Lung (tissue), 12 donors: ENCODE measurements around the gene NEU3. TPM values are rescaled to one million over a fixed set of nuclear protein-coding genes. Genes with fewer than 3 reads are reported as not detected.
"Not testable (repeated sequence)": the region's sequence is repeated elsewhere in the genome, so short reads cannot be mapped to it uniquely, and the experiment has no call there.

ENCODE experiments used
- ATAC-seq: fragments of 200-7000 bp; cut with Tn5 transposase; one replicate; pipeline ENCODE4 v1.9.1; 2020; ENCODE audit warnings: moderate number of reproducible peaks; ENCODE audit not compliant: insufficient read depth, low FRiP score
- DNase-seq, 3 donors: peaks; one replicate each; pipeline ENCODE4 v3.0.0-alpha.2; 2013 to 2017
- H3K27ac ChIP-seq, 2 donors: one replicate each; pipeline ENCODE4 v1.5.1; 2013; ENCODE audit warnings: mild to moderate bottlenecking in 2 of 2, moderate library complexity in 2 of 2, control low read depth in 1 of 2, inconsistent platforms in 1 of 2, low read depth in 1 of 2, low read length in 1 of 2
- H3K27me3 ChIP-seq, 3 donors: one replicate each; pipeline ENCODE4 v1.5.1; 2013; ENCODE audit warnings: low read length in 2 of 3; ENCODE audit not compliant: control insufficient read depth in 3 of 3, insufficient read depth in 3 of 3
- H3K36me3 ChIP-seq, 4 donors: one replicate each; pipeline ENCODE4 v1.5.1; 2013; ENCODE audit warnings: low read length in 4 of 4, mild to moderate bottlenecking in 1 of 4, moderate library complexity in 1 of 4; ENCODE audit not compliant: control insufficient read depth in 4 of 4, insufficient read depth in 4 of 4
- H3K4me1 ChIP-seq, 5 donors: one replicate each; pipeline ENCODE4 v1.5.1; 2013; ENCODE audit warnings: low read length in 5 of 5, mild to moderate bottlenecking in 2 of 5, moderate library complexity in 1 of 5; ENCODE audit not compliant: control insufficient read depth in 5 of 5, insufficient read depth in 5 of 5
- H3K4me3 ChIP-seq: one replicate; pipeline ENCODE4 v1.5.1; 2013; ENCODE audit warnings: mild to moderate bottlenecking, control low read depth, moderate library complexity
- H3K9ac ChIP-seq, 2 donors: one replicate each; pipeline ENCODE4 v1.5.1; 2013; ENCODE audit warnings: low read length in 2 of 2, control low read depth in 1 of 2; ENCODE audit not compliant: insufficient read depth in 1 of 2
- H3K9me3 ChIP-seq, 4 donors: one replicate each; pipeline ENCODE4 v1.5.1; 2013; ENCODE audit warnings: low read length in 3 of 4, mild to moderate bottlenecking in 1 of 4, moderate library complexity in 1 of 4; ENCODE audit not compliant: control insufficient read depth in 4 of 4, insufficient read depth in 3 of 4
- CTCF ChIP-seq: IDR thresholded peaks from 2 replicates; pipeline ENCODE4 v1.5.1; 2012; ENCODE audit warnings: mild to moderate bottlenecking; ENCODE audit errors: control extremely low read depth, extremely low read depth
- WGBS, 2 donors: extraction: QIAGEN DNeasy Blood & Tissue Kit; methylation state at CpG; one replicate each; pipeline ENCODE4 v1.1.7; 2013; 5-methylcytosine and 5-hydroxymethylcytosine counted together
- polyA plus RNA-seq, 2 donors: library from polyadenylated mRNA; stranded (reverse); fragments of 200-250 nt; gene quantifications; one replicate each; pipeline ENCODE4 v1.2.1, GENCODE V29; 2013
- total RNA-seq, 2 donors: library from RNA; depleted of rRNA in 1 of 2; stranded (reverse); fragments of >200 nt in 1 of 2; gene quantifications; one replicate each; pipeline ENCODE4 v1.2.1, GENCODE V29; 2014 to 2021
- donor health status: control.
- donor health status: control.
- donor health status: Bipolar disorder and iron deficiency.
- donor health status: healthy.
- donor health status: DM: yes; HTN: yes; CAD: no.

NEU3 gene
- total and polyA plus RNA-seq, 4 donors, result 4.1 to 13.9 (median 7.9) TPM

- Histone ChIP-seq H3K36me3 (no peaks in the 10 kb centered on the region), H3K4me1 (peaks cover 0 to 2% (median 0%) of the 10 kb centered on the region in 5 donors), H3K27me3 (no peaks in the 10 kb centered on the region), H3K9me3 (peaks cover 0 to 7% (median 0%) of the 10 kb centered on the region in 4 donors), H3K9ac (no peak overlapping the region), H3K4me3 (no peak overlapping the region), H3K27ac (no peak overlapping the region)
- no peak for DNase-seq
- 90% methylated on average over 4 of the region's 4 CpGs for WGBS, 2 donors
- ATAC-seq, result no peak
- TF ChIP-seq CTCF, result no peak
Measured at GRCh38 chr11:75047191-75047590, 58.5 kb downstream of the NEU3 start.

GRCh38 chr11:75049501-75050266 is 61.0 kb downstream of the NEU3 start:
- not testable (repeated sequence) for H3K9me3 ChIP-seq, ATAC-seq, H3K27me3 ChIP-seq, H3K4me1 ChIP-seq, H3K27ac ChIP-seq, DNase-seq, H3K9ac ChIP-seq, H3K36me3 ChIP-seq, H3K4me3 ChIP-seq
- WGBS, 2 donors, result 64 to 81% methylated on average over 8 of the region's 8 CpGs

GRCh38 chr11:75050516-75050915 is 61.8 kb downstream of the NEU3 start:
- H3K36me3 ChIP-seq, result no peaks in the 10 kb centered on the region
- H3K4me3 ChIP-seq, result no peak overlapping the region
- H3K9me3 ChIP-seq, result peaks cover 0 to 7% (median 0%) of the 10 kb centered on the region in 4 donors
- H3K4me1 ChIP-seq, result peaks cover 0 to 2% (median 0%) of the 10 kb centered on the region in 5 donors
- H3K27ac ChIP-seq, result no peak overlapping the region
- 78 to 89% methylated on average over 4 of the region's 4 CpGs for WGBS, 2 donors
- DNase-seq (no peak), ATAC-seq (no peak)
- H3K27me3 ChIP-seq, result no peaks in the 10 kb centered on the region
- no peak for TF ChIP-seq CTCF
- no peak overlapping the region for H3K9ac ChIP-seq

- no peak for DNase-seq
- H3K27ac ChIP-seq, result no peak overlapping the region
- no peak for ATAC-seq
- H3K36me3 ChIP-seq, result no peaks in the 10 kb centered on the region
- peaks cover 0 to 7% (median 0%) of the 10 kb centered on the region in 4 donors for H3K9me3 ChIP-seq
- 61 to 77% methylated on average over 5 of the region's 5 CpGs for WGBS, 2 donors
- no peak overlapping the region for H3K9ac ChIP-seq
- no peaks in the 10 kb centered on the region for H3K27me3 ChIP-seq
- H3K4me1 ChIP-seq, result peaks cover 0 to 2% (median 0%) of the 10 kb centered on the region in 5 donors
- no peak overlapping the region for H3K4me3 ChIP-seq
- TF ChIP-seq CTCF, result no peak
Measured at GRCh38 chr11:75051043-75051442, 62.3 kb downstream of the NEU3 start.
